H1 (cell line): ENCODE data around the gene ABHD15. TPM values are rescaled to one million over a fixed set of nuclear protein-coding genes. Genes with fewer than 3 reads are reported as not detected.

Source experiments
- CTCF ChIA-PET: fragments of 300-600 bp; sonication (Branson Sonifier 250); formaldehyde crosslinking; loops from one replicate; lab custom pipeline; 2021; ENCODE audit not compliant: partially characterized antibody; lab: Charles Lee
- POLR2A ChIA-PET: fragments of 300-600 bp; sonication (Branson Sonifier 250); formaldehyde crosslinking; loops from one replicate; lab custom pipeline; 2021; ENCODE audit warnings: inconsistent platforms; ENCODE audit not compliant: partially characterized antibody; lab: Charles Lee
- DNase-seq, 2 experiments: peaks; one replicate each; pipeline versions ENCODE4 v3.0.0 to v3.0.0-alpha.2; 2010 to 2022; ENCODE audit warnings: low spot score in 2 of 2, low read depth in 1 of 2, mixed read lengths in 1 of 2
- FAIRE-seq: peaks from 2 replicates; lab custom pipeline; 2011; peaks lifted over from hg19 to GRCh38; lab: Jason Lieb, UNC
- H2AFZ ChIP-seq: 2 replicates; pipeline ENCODE4 v1.8.1; 2012; ENCODE audit warnings: low read length, inconsistent platforms
- H2AK5ac ChIP-seq: 2 replicates; pipeline ENCODE4 v1.6.1; 2013; ENCODE audit warnings: low read depth, low read length
- H2BK120ac ChIP-seq: replicated peaks from 2 replicates; pipeline ENCODE3; 2013; ENCODE audit warnings: low read depth, low read length, inconsistent platforms
- H2BK12ac ChIP-seq: 2 replicates; pipeline ENCODE4 v1.6.1; 2013; ENCODE audit warnings: low read depth, low read length
- H2BK15ac ChIP-seq: 2 replicates; pipeline ENCODE4 v1.6.1; 2013; ENCODE audit warnings: low read length
- H2BK20ac ChIP-seq: 2 replicates; pipeline ENCODE4 v1.6.1; 2013; ENCODE audit warnings: low read length
- H2BK5ac ChIP-seq: 2 replicates; pipeline ENCODE4 v1.6.1; 2013; ENCODE audit warnings: low read depth, low read length
- H3K14ac ChIP-seq: 2 replicates; pipeline ENCODE4 v1.6.1; 2013; ENCODE audit warnings: inconsistent platforms; ENCODE audit not compliant: insufficient read length
- H3K18ac ChIP-seq: 2 replicates; pipeline ENCODE4 v1.6.1; 2013; ENCODE audit warnings: low read length; ENCODE audit errors: extremely low read depth
- H3K23ac ChIP-seq: 2 replicates; pipeline ENCODE4 v1.6.1; 2013; ENCODE audit warnings: inconsistent platforms; ENCODE audit not compliant: insufficient read length
- H3K23me2 ChIP-seq: 2 replicates; pipeline ENCODE4 v1.6.1; 2013; ENCODE audit warnings: low read depth, low read length
- H3K27ac ChIP-seq: 2 replicates; pipeline ENCODE4 v1.6.1; 2011; ENCODE audit warnings: low read depth, low read length, inconsistent platforms
- H3K27me3 ChIP-seq, 4 experiments: replicated peaks in 1 of 4; 1 replicate in 1 of 4; 2 replicates in 3 of 4; pipeline versions ENCODE4 v1.6.1 to v1.8.1; 2011 to 2013; ENCODE audit warnings: low read length in 3 of 4, mild to moderate bottlenecking in 3 of 4, inconsistent platforms in 2 of 4, mixed read lengths in 2 of 4, moderate library complexity in 1 of 4; ENCODE audit not compliant: control insufficient read depth in 3 of 4, insufficient read depth in 3 of 4; ENCODE audit errors: extremely low read depth in 1 of 4
- H3K36me3 ChIP-seq, 4 experiments: 2 replicates each; pipeline versions ENCODE4 v1.6.1 to v1.8.1; 2011 to 2013; ENCODE audit warnings: mild to moderate bottlenecking in 4 of 4, low read length in 3 of 4, moderate library complexity in 2 of 4, control low read depth in 1 of 4, inconsistent platforms in 1 of 4; ENCODE audit not compliant: insufficient read depth in 4 of 4, control insufficient read depth in 2 of 4
- H3K4ac ChIP-seq: replicated peaks from 2 replicates; pipeline ENCODE3; 2013; ENCODE audit warnings: low read length, low read depth, mixed read lengths, inconsistent platforms; ENCODE audit not compliant: insufficient read length
- H3K4me1 ChIP-seq, 4 experiments: replicated peaks in 1 of 4; 1 replicate in 1 of 4; 2 replicates in 3 of 4; pipeline versions ENCODE4 v1.6.1 to v1.8.1; 2011 to 2013; ENCODE audit warnings: low read length in 3 of 4, inconsistent platforms in 2 of 4, mixed read lengths in 1 of 4; ENCODE audit not compliant: insufficient read depth in 4 of 4, control insufficient read depth in 3 of 4
- H3K4me2 ChIP-seq, 2 experiments: 2 replicates each; pipeline versions ENCODE4 v1.6.1 to v1.8.1; 2011 to 2013; ENCODE audit warnings: low read depth in 2 of 2, low read length in 2 of 2, control low read depth in 1 of 2, inconsistent platforms in 1 of 2, mild to moderate bottlenecking in 1 of 2; ENCODE audit not compliant: insufficient read depth in 1 of 2
- H3K4me3 ChIP-seq, 4 experiments: fragments of 200-600, 300-600 bp in 1 of 4; sonication (generic), shearing (Covaris generic), sonication (Bioruptor Twin) in 1 of 4; 2 replicates each; pipeline versions ENCODE4 v1.5.1 to v1.8.1; 2011 to 2016; ENCODE audit warnings: low read length in 4 of 4, low read depth in 3 of 4, control low read depth in 2 of 4, inconsistent platforms in 2 of 4, mild to moderate bottlenecking in 2 of 4, mixed read lengths in 1 of 4, moderate library complexity in 1 of 4; ENCODE audit not compliant: insufficient read depth in 2 of 4; ENCODE audit errors: extremely low read depth in 1 of 4
- H3K56ac ChIP-seq: replicated peaks from 2 replicates; pipeline ENCODE3; 2013; ENCODE audit warnings: low read depth, mild to moderate bottlenecking, mixed read lengths, low read length, inconsistent platforms; ENCODE audit not compliant: insufficient read length
- H3K79me1 ChIP-seq: 2 replicates; pipeline ENCODE4 v1.6.1; 2013; ENCODE audit warnings: low read depth, low read length, control low read depth
- H3K79me2 ChIP-seq, 2 experiments: 2 replicates each; pipeline versions ENCODE4 v1.6.1 to v1.8.1; 2012 to 2013; ENCODE audit warnings: low read length in 2 of 2, mild to moderate bottlenecking in 2 of 2, inconsistent platforms in 1 of 2; ENCODE audit not compliant: insufficient read depth in 2 of 2, control insufficient read depth in 1 of 2
- H3K9ac ChIP-seq, 4 experiments: replicated peaks in 1 of 4; 1 replicate in 1 of 4; 2 replicates in 3 of 4; pipeline versions ENCODE4 v1.6.1 to v1.8.1; 2011 to 2013; ENCODE audit warnings: low read depth in 3 of 4, low read length in 3 of 4, control low read depth in 2 of 4, mild to moderate bottlenecking in 2 of 4, moderate library complexity in 2 of 4, inconsistent platforms in 1 of 4; ENCODE audit errors: extremely low read depth in 1 of 4
- H3K9me3 ChIP-seq, 2 experiments: 2 replicates each; pipeline versions ENCODE4 v1.6.1 to v1.8.1; 2012 to 2013; ENCODE audit warnings: mild to moderate bottlenecking in 2 of 2, moderate library complexity in 2 of 2, control low read depth in 1 of 2, inconsistent platforms in 1 of 2, low read depth in 1 of 2, low read length in 1 of 2, mixed read lengths in 1 of 2; ENCODE audit not compliant: insufficient read depth in 2 of 2
- H4K20me1 ChIP-seq, 2 experiments: replicated peaks in 1 of 2; 2 replicates each; pipeline versions ENCODE3 to v1.8.1; 2011 to 2013; ENCODE audit warnings: inconsistent platforms in 2 of 2, low read length in 2 of 2, mild to moderate bottlenecking in 1 of 2; ENCODE audit not compliant: insufficient read depth in 2 of 2, control insufficient read depth in 1 of 2
- H4K5ac ChIP-seq: 2 replicates; pipeline ENCODE4 v1.6.1; 2013; ENCODE audit warnings: low read length, low read depth, mixed read lengths, inconsistent platforms; ENCODE audit not compliant: insufficient read length
- H4K8ac ChIP-seq: 2 replicates; pipeline ENCODE4 v1.8.0; 2013; ENCODE audit warnings: mild to moderate bottlenecking, moderate library complexity, low read length, inconsistent platforms; ENCODE audit not compliant: insufficient read depth; ENCODE audit errors: extremely low read depth
- H4K91ac ChIP-seq: replicated peaks from 2 replicates; pipeline ENCODE3; 2013; ENCODE audit warnings: low read length, mixed read lengths, inconsistent platforms; ENCODE audit not compliant: insufficient read length
- CREB1 ChIP-seq: IDR thresholded peaks from 2 replicates; pipeline ENCODE4 v1.6.1; 2012; ENCODE audit warnings: inconsistent platforms
- CTBP2 ChIP-seq: IDR thresholded peaks from 2 replicates; pipeline ENCODE4 v1.7.0; 2011; ENCODE audit warnings: borderline replicate concordance, mild to moderate bottlenecking, moderate library complexity, mixed read lengths, low read length; ENCODE audit not compliant: insufficient read depth, insufficient read length
- FOSL1 ChIP-seq: IDR thresholded peaks from 2 replicates; pipeline ENCODE4 v1.6.1; 2011; ENCODE audit warnings: mild to moderate bottlenecking, low read depth, low read length, moderate library complexity; ENCODE audit not compliant: insufficient read depth
- HDAC6 ChIP-seq: IDR thresholded peaks from one replicate; pipeline ENCODE4 v1.7.1; 2012; ENCODE audit warnings: low read depth, mild to moderate bottlenecking, inconsistent platforms, low read length, moderate library complexity
- JUND ChIP-seq: IDR thresholded peaks from 2 replicates; pipeline ENCODE4 v1.6.1; 2011; ENCODE audit warnings: mild to moderate bottlenecking, improper control_type of control experiment, low read length
- KDM5A ChIP-seq: fragments of 200-600 bp; IDR thresholded peaks from 2 replicates; pipeline ENCODE4 v1.7.1; 2012; ENCODE audit warnings: mild to moderate bottlenecking, low read length, inconsistent platforms, mixed read lengths
- MAX ChIP-seq: IDR thresholded peaks from 2 replicates; pipeline ENCODE4 v1.6.1; 2012; ENCODE audit warnings: inconsistent platforms
- POLR2AphosphoS5 ChIP-seq: IDR thresholded peaks from 2 replicates; pipeline ENCODE4 v1.6.1; 2011; ENCODE audit warnings: low read depth, low read length
- SP1 ChIP-seq: IDR thresholded peaks from 2 replicates; pipeline ENCODE4 v1.6.1; 2011; ENCODE audit warnings: low read depth, low read length
- SRF ChIP-seq: IDR thresholded peaks from 2 replicates; pipeline ENCODE4 v1.6.1; 2011; ENCODE audit warnings: mild to moderate bottlenecking, low read depth, low read length, moderate library complexity
- SUZ12 ChIP-seq: fragments of 200-600 bp; sonication (generic); IDR thresholded peaks from 2 replicates; pipeline ENCODE4 v1.6.1; 2012; ENCODE audit warnings: mild to moderate bottlenecking, inconsistent platforms, low read length, moderate library complexity, mixed read lengths
- TBP ChIP-seq: IDR thresholded peaks from 2 replicates; pipeline ENCODE4 v1.6.1; 2011; ENCODE audit warnings: low read depth, low read length, improper control_type of control experiment
- YY1 ChIP-seq: IDR thresholded peaks from 2 replicates; pipeline ENCODE4 v1.6.1; 2011; ENCODE audit warnings: low read depth, mild to moderate bottlenecking, low read length
- WGBS, 2 experiments: shearing (Covaris generic) in 1 of 2; methylation state at CpG; one replicate each; pipeline versions ENCODE4 v1.1.6 to v1.1.7; 2013 to 2015; ENCODE audit warnings: low lambda C conversion rate in 2 of 2, mixed read lengths in 2 of 2, inconsistent platforms in 1 of 2, low coverage in 1 of 2, missing lambda C conversion rate in 1 of 2; ENCODE audit not compliant: insufficient replicate concordance in 2 of 2, insufficient coverage in 1 of 2, insufficient read length in 1 of 2; ENCODE audit errors: extremely low coverage in 1 of 2, missing lambda C conversion rate in 1 of 2; 5-methylcytosine and 5-hydroxymethylcytosine counted together
- polyA plus RNA-seq, 7 experiments: library from polyadenylated mRNA; depleted of rRNA in 3 of 7; stranded (reverse) in 5 of 7; unstranded in 2 of 7; fragments of >200 nt in 5 of 7; fragments of 200-250 nt in 2 of 7; gene quantifications; 1 replicate in 5 of 7; 2 replicates in 1 of 7; 4 replicates in 1 of 7; pipeline versions ENCODE4 v1.2.1 to v1.2.3, GENCODE V29; 2011 to 2013; ENCODE audit warnings: missing spikeins in 2 of 7, mixed read lengths in 2 of 7
- total RNA-seq: library from RNA; stranded (reverse); fragmentation: NEBNext Ultra II Directional; extraction: Animal tissue kit (Norgen Biotek cat#: 25700); gene quantifications from 2 replicates; pipeline ENCODE4 v1.2.1, GENCODE V29; 2021

ABHD15 gene
- total and polyA plus RNA-seq, 2 of the 8 experiments (the other 6 are each of a cell fraction or from before 2014, with no cell fraction given): 0.88 to 1.7 TPM

DNA sequence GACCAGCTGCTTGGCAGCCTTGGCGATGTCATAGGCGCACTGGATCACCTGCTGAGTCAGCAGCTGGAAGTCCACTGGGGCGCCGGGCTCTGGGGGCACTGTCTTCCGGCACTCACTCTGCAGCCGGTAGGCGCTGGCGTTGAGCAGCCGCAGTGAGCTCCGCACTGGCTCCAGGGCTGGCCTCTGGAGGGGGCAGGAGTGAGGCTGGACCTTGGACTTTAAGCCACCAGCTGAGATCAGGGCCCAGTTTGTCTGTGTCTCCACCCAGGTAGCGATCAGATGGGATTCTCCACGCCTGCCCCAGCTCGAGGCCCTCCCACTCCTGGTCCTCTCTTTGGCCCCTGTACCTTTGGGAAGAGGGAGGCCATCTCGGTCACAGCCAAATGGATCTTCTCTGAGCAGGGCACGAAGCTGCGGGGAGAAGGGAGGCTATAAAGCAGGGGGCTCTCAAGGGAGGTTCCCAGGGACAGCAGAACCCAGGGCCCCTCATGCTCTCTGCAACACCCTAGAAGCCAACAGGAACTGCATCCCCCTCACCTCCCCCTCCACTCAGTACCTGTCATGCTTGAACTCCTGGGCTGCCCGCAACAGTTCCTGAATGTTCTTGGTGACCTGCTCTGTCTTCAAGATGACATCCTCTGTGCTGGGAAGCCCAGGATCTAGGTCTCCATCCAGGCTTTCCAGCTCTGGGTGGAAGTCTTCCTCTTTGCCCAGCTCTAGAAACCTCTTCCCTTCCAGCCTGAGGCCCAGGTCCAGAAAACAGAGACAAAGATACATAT lies 8.1 kb upstream of the ABHD15 start:
- no peaks in the 10 kb centered on the region for H3K79me2 ChIP-seq
- H4K5ac ChIP-seq: no peak overlapping the region
- peaks cover 0 to 11% (median 3%) of the 10 kb centered on the region in 4 experiments; a peak in 2 of 7 replicates for H3K27me3 ChIP-seq
- H3K4me1 ChIP-seq: no peaks in the 10 kb centered on the region
- H2BK120ac ChIP-seq: no peak overlapping the region
- H3K79me1 ChIP-seq: no peaks in the 10 kb centered on the region
- no peak overlapping the region for H3K4ac ChIP-seq
- H3K9ac ChIP-seq: no peak overlapping the region; a peak in 1 of 7 replicates
- no peak overlapping the region for H2BK5ac ChIP-seq
- peaks cover 1 to 4% of the 10 kb centered on the region in 2 experiments for H4K20me1 ChIP-seq
- no peak overlapping the region for H3K18ac ChIP-seq
- no peak overlapping the region for H2BK12ac ChIP-seq
- no peaks in the 10 kb centered on the region for H3K9me3 ChIP-seq
- H2BK20ac ChIP-seq: no peak overlapping the region
- H3K23me2 ChIP-seq: no peaks in the 10 kb centered on the region; the same call in 1 of the 2 replicates
- H3K4me2 ChIP-seq: no peak overlapping the region
- no peak overlapping the region for H4K91ac ChIP-seq
- H3K14ac ChIP-seq: no peak overlapping the region
- CTCF ChIA-PET: interaction anchor here (1.1 to 15.3 kb wide), 7 partner anchors 9 to 204 kb away, joined by 3 to 193 read pairs (median 10); partner anchors contain the start of genes ANKRD13B and CORO6
- FAIRE-seq (no peak), DNase-seq (no peak)
- H3K4me3 ChIP-seq: no peak overlapping the region
- WGBS, 2 experiments: 82% methylated on average over 17 of the region's 17 CpGs; no CpG with 5 or more reads in 1 of the 2 experiments
- POLR2A ChIA-PET: interaction anchor here (0.6 to 2.8 kb wide), 8 partner anchors 8 to 933 kb away, joined by 3 to 12 read pairs (median 4); partner anchors contain the start of genes ABHD15 and ANKRD13B
- H4K8ac ChIP-seq: no peak overlapping the region
- no peak overlapping the region for H2AK5ac ChIP-seq
- no peak overlapping the region for H2BK15ac ChIP-seq
- peaks cover 9 to 30% (median 15%) of the 10 kb centered on the region in 4 experiments; a peak in 6 of 8 replicates for H3K36me3 ChIP-seq
- no peak overlapping the region for H3K23ac ChIP-seq
- H2AFZ ChIP-seq: no peak overlapping the region
- H3K27ac ChIP-seq: no peak overlapping the region
- H3K56ac ChIP-seq: no peak overlapping the region
- TF ChIP-seq CREB1 (no peak), CTBP2 (no peak), POLR2AphosphoS5 (no peak), HDAC6 (no peak), SRF (no peak), FOSL1 (no peak), MAX (no peak), TBP (no peak), YY1 (no peak), SUZ12 (no peak), SP1 (no peak), JUND (no peak), KDM5A (no peak)
